ENCODE results near the gene BBOF1.
A peak's percentile ranks its signal among the peaks of the same experiment; 100 is the strongest.

Gene BBOF1

DNA sequence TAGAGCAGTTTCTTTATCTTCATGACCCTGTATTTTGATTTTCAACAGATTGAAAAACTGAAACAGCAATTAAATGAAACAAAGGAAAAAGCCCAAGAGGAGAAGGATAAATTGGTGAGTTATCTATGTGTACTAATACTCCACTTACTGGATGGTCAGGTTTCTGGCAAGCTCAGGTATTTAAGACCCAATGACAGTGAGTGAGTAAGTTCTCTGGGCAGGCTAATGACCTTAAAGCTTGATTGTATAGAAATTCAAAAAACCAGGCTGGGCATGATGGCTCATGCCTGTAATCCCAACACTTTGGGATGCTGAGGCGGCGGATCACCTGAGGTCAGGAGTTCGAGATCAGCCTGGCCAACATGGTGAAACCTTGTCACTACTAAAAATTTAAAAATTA lies 10.0 kb downstream of the BBOF1 start:
- DNase-seq, result no peak

DNA sequence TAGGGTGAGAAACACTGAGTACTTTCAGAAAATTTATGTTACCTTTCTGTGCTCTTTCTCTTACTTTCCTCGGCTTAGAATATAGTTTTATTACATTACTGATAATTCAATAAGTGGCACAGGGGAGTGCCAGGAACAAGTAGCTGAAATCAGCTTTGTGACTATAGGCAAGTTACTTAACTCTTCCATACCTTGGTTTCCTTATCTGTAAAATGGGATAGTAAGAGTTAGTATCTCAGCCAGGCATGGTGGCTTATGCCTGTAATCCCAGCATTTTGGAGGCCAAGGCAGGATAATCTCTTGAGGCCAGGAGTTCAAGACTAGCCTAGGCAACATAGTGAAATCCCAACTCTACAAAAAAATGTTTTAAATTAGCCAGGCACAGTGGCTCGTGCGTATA lies 15.4 kb downstream of the BBOF1 start:
- DNase-seq, result no peak

GRCh38 chr14:74035556-74035955 lies 16.4 kb downstream of the BBOF1 start:
- no peak for DNase-seq

GRCh38 chr14:74038020-74038859 lies 19.1 kb downstream of the BBOF1 start:
- DNase-seq, result peak; percentile 33

- no peak for DNase-seq
Observed at GRCh38 chr14:74042296-74042695, 23.1 kb downstream of the BBOF1 start.

- DNase-seq, result no peak
Observed at GRCh38 chr14:74045522-74045921, 26.4 kb downstream of the BBOF1 start.

DNA sequence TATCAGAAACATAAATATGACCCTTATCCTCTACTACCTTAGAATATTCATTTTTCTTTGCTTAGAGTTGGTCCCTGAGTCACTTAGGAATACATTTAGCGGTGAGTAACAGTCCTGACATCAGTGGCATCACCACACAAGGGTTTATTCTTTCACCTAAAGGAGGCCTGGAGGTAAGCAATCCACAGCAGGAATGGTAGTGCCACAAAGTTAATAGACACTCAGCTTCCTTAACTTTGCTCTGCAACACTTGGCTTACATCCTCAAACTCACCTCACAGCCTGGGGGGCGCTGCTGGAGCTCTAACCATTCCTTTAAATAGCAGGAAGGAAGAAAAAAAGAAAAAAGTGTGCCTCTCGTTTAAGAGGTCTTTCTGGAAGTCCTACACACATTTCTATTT lies 29.1 kb downstream of the BBOF1 start:
- no peak for DNase-seq

GRCh38 chr14:74049876-74050495 lies 30.8 kb downstream of the BBOF1 start:
- no peak for DNase-seq

GRCh38 chr14:74062809-74063150 lies 43.6 kb downstream of the BBOF1 start:
- no peak for DNase-seq

GRCh38 chr14:74064426-74064825 lies 45.3 kb downstream of the BBOF1 start:
- no peak for DNase-seq

GRCh38 chr14:74064883-74065282 lies 45.7 kb downstream of the BBOF1 start:
- no peak for DNase-seq

DNA sequence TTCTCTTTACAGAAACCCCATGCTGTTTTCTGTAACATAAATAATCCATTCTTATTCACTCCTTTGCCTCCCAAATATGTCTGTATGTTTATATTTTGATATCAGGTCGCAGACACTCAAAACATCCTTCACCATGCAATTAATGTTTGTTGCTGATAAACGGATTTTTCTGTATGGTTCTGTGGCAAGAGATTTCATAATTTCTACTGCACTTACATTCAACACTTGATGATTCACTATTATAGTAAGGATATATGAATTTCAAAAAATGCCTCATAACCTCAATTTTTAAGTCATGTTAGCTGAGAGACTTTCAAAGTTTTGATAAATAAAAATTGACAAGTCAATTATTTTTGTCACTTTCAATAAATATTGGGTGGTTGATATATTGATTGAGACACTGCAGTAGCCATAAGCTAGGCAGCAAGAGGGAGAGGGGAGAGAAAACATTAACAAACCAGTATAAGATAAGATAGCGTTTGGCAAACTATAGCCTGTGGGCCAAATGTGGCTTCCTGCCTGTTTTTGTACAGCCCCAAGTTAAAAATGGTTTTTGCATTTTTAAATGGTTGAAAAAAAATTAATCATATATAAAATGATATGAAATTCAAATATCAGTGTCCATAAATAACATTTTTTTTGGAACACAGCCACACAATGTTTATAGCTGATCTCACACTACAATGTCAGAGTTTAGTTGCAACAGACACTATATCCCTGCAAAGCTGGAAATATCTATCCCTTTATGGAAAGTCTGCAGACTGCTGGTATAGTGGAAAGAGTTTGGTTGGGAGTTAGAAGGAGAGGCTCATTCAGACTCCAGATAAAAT lies 46.8 kb downstream of the BBOF1 start:
- no peak for DNase-seq

GRCh38 chr14:74077401-74077800 lies 58.3 kb downstream of the BBOF1 start:
- DNase-seq, result no peak

- DNase-seq, result no peak
Observed at GRCh38 chr14:74080820-74081460, 61.8 kb downstream of the BBOF1 start.

- DNase-seq, result no peak
Observed at GRCh38 chr14:74081491-74081890, 62.3 kb downstream of the BBOF1 start.

DNA sequence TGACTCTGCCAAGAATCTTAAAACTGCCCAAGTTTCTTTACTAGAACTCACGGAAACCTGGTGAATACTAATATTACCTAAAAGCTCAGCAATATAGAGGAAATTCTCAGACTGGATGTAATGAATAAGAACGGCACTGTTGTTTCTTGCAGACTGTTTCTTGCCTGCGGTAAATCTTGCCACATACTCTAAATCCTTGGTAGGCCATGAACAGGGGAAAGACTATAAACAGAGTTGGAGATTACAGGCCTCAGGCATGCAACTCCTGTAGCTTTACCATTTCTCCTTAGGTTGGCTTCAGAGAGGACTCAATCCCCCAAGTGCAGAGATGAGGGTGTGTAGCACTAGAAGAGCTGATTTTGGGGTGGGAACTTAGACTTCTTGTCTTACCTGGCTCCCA lies 64.0 kb downstream of the BBOF1 start:
- no peak for DNase-seq

DNA sequence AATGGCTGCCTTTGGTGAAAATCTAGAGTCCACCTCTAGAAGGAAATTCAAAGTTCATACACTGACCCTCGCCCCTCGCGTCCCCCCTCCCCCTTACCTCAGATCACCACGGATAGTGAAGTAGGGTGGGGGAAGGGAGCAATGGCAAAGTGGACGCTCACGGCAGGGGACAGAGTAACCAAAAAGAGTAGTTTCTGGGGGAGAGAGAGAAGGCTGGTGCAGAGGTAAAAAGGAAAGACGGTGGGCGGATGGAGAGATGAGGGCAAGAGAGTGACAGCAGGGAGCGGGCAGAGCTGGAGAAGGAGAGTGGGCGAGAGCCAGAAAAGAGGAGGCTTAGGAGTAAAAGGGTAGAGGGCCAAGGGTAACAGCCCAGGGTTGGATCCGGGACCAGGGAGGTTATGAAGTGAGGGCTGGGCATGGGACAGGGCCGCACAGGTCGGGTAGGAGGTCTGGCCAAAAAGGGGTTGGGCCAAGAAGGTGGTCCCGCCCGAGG lies 64.7 kb downstream of the BBOF1 start:
- no peak for DNase-seq

GRCh38 chr14:74084277-74085046 lies 65.3 kb downstream of the BBOF1 start, which contains the start of the genes ALDH6A1 and LIN52:
Gene ALDH6A1, minus strand, starts transcription at chr14:74084453. Its CDS starts 59 bp downstream, at chr14:74084394.
Gene LIN52, plus strand, starts transcription at chr14:74084956. Its CDS starts 19 bp downstream, at chr14:74084975.
- peak; percentile 99 for DNase-seq

GRCh38 chr14:74085047-74085637 lies 66.0 kb downstream of the BBOF1 start:
- DNase-seq, result peak; percentile 12

DNA sequence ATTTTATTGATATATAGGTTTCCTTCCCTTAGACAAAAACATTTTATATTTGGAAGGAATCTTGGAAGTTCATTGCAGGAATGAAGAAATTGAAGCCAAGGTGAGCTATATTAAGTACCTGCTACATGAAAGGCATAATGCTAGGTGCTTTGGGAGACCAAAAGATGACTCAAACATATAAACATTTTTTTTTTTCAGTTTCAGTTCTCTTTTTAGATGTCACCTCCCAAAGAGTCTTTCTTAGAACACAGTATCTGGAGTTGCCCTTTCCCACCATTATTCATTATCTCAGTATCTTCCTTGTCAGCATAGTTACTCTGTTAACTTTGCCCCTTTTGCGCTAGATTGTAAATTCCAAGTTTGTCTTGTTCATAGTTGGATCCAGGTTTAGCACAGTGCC lies 66.7 kb downstream of the BBOF1 start:
- no peak for DNase-seq

GRCh38 chr14:74089251-74090020 lies 70.3 kb downstream of the BBOF1 start:
- DNase-seq, result no peak

Measured in COR-L47 (cell line).